GM21447 (cell line): ENCODE measurements around the gene PLEKHF1.
A peak's percentile ranks its signal among the peaks of the same experiment; 100 is the strongest.
"Not testable (repeated sequence)": the region's sequence is repeated elsewhere in the genome, so short reads cannot be mapped to it uniquely, and the experiment has no call there.

ENCODE experiments used
- ATAC-seq: cut with Tn5 transposase; IDR thresholded peaks from one replicate; pipeline ENCODE4 v1.9.1; 2021; ENCODE audit not compliant: unreplicated experiment

PLEKHF1 gene, protein sequence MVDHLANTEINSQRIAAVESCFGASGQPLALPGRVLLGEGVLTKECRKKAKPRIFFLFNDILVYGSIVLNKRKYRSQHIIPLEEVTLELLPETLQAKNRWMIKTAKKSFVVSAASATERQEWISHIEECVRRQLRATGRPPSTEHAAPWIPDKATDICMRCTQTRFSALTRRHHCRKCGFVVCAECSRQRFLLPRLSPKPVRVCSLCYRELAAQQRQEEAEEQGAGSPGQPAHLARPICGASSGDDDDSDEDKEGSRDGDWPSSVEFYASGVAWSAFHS

DNA sequence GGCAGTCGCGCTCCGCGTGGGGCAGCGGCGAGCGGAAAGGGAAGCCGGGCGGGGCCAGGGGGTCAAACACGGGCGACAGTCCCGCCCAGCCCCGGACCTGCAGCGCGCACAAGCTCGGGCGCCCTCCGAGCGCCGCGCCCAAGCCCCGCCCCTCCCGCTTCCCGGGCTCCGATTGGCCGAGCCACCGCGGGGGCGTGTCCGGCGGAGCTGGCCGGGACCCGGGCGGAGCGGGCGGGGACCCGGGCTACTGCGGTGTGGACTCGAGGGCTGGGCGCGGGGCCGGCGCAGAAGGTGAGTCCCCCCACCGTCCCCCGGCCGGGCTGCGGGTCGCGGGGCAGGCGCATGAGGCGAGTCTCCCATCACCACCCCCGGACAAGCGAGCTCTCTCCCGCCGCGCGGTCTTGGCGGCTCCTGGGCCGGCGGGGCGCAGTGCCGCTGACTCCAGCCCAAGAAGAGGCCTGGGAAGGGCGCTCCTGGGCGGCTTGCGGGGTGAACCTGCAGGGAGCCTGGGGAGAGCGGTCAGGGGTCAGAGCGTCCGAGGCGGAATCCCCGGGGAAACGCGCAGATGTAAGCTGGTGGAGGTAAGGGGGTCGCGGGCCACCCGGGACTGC lies at the start of gene PLEKHF1:
PLEKHF1 (plus strand) TSS at position 247 of the 611 bp plus-strand sequence. CDS start 8,379 bp downstream, outside the sequence.
- peak; percentile 77 for ATAC-seq

DNA sequence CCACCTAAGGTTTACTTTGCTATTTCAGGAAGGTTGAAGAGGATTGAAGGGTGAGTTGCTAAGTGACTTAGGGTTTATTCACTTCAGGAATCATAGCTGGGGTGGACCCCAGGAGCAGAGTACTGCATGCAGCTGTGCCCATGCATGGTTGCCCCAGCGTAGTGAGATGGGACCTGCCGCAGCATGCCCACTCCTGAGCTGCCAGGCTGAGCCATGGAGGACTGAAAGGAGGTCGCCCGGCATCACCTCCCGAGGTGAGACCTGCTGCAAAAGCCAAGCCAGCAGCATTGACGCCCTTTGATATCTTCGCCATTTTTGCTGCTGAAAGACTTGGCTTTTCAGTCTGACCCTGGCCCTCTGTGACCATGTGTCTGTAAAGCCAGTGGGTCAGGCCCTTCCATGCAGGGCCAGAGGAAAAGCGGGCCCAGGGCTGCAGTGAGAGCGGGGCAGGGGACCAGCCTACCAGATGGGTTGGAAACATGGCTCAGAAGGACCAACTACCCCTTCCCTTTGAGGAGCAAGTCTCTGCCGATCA lies 49.3 kb upstream of the PLEKHF1 start:
- no peak for ATAC-seq

DNA sequence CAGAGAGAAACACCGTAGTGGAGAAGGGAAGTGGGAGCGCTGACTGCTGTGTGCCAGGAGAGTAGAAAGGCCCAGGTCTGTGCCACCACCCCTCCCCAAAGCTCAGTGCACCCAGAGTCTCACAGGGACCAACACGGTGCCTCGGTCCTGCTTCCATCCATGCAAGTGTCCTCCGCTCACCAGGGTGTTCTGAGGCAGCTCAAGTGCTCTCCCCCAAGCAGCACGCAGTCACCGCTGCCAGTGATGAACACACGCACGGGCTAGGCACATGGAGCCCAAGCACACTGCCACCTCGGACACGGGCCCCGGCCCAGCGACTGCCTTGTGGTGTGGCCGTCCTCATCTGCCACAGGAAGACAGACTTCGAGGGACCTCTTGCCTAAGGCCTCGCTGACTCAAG lies 48.7 kb upstream of the PLEKHF1 start:
- no peak for ATAC-seq

DNA sequence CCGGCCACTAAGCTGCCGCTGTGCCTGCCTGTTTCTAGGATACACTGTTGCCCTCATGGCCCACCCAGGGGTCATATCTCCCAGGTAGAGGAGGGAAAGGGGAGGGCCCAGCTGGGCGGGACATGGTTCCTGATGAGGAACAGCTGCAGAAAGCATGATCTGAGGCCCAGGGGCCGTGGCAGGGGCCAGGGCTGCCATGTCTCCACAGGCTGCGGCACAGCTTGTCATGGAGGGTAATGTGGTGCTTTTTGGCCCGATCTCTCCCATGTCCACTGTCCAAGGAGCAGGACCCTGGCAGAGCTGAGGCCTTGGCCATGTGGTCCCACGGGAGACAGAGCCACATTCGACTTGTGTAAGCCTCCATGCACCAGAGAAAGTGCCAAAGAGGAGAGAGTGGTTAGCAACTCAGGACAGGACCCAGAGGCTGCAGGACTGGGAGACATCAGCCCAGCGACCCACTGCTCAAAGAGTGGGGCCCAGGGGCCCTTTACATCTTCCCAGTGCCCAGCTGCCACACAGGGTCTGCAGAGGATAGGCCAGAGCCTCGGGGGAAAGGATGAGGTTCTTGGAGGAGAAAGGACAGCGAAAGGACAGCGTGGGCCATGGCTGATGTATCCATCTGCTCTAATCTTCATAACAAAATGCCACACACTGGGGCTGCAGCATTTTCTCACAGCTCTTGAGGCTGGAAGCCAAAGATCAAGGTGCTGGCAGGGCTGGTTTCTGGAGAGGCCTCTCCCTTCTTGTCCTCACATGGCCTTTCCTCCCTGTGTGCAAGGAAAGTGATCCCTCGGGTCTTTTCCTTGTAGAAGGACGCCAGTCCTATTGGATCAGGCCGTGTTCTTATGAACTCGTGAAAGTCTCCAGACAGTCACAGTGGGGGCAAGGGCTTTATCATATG lies 47.6 kb upstream of the PLEKHF1 start:
- no peak for ATAC-seq

DNA sequence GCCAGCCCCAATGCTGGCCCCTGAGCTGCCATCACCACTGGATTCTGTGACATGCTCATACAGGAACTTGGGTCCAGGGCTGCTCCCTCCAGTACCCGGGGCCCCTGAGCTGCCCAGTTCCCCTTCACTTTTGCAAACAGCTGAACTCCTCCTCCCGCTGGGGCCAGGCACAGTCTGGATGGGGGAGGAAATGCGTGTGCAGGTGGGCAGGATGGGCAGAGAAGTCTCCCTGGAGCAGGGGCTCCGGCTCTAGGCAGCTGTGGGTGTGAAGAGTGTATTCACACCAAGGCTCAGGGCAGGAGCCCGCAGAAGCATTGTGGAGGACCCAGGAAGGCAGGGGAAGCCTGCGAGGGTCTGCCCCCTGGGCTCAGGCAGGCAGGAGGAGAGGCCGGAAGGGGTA lies 46.8 kb upstream of the PLEKHF1 start:
- ATAC-seq, result no peak

DNA sequence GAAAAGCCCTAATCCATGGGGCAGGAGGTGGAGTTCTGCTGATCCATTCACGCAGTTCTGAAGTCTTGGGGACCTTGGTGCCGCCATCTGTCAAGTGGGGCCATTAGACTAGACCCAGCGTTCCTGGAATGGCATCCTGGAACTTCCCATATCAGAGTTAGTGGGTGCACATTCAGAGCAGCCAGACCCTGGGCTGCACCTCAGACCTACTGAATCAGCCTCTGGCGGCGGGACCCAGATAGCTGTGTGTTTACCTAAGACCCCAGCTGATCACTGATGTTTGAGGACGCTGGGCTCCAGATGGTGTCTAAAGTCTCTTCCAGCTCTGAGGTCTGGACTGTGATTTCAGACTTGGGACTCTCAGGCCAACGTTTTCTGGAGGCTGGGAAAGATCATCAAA lies 46.4 kb upstream of the PLEKHF1 start:
- no peak for ATAC-seq

DNA sequence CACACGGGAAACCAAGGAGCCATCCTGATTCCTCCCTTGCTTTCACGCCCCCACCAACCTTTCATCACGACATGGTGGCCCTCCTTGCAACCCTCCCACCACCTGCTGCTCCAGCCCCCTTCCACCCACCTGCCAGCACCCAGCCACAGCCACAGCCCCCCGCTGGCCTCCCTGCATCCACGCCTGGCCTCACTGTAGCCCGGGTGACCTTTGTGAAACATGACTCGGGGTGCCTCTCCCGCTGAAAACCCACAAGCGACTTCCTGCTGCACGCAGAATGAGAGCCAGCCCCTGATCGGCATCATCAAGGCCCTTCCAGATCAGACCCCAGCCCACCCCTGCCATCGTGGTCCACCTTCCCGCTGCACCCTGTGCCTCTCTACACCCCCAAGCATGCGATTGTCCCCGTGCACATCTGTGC lies 44.3 kb upstream of the PLEKHF1 start:
- peak; percentile 51 for ATAC-seq

DNA sequence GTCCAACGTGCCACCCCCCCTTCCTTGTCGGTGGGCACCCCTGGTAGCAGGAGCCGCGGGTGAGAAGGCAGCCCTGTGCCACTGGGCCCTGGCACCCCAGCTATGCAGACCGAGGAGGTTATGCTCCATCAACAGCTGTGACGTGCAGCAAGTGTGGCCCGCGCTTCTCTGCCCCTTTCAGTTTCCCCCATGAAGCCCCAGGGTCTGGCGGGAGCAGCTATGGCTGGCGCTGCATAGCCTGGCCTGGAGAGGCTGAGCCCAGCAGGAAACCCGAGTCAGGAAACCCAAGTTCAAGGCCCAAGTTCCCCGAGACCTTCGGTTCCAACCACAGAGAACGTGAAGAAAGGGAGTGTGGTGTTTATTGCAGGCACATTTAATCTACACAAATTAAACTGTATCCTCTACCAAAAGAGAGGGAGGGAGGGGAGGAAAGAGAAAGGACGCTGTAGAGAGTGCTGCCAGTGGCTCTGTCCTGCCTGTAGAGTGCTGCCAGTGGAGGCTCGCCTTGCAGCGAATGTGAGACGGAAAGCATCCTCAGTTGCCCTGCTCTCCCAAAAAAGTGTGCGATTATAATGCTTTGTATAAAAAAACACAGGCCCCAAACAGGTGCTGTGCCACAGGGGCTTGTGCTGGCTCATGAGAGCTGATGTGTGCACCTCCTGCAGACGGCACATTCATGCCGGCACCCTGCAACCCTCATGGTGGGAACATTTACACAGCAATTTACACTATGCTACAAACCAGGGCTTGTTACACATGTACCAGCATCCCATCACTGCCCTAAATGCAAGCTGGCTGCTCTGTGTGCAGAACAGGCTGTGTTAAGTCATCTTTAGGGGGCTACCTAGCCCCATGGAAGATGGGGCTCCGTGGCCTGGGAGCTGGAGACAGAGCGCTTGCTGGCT lies 42.8 kb upstream of the PLEKHF1 start:
- peak; percentile 69 for ATAC-seq

DNA sequence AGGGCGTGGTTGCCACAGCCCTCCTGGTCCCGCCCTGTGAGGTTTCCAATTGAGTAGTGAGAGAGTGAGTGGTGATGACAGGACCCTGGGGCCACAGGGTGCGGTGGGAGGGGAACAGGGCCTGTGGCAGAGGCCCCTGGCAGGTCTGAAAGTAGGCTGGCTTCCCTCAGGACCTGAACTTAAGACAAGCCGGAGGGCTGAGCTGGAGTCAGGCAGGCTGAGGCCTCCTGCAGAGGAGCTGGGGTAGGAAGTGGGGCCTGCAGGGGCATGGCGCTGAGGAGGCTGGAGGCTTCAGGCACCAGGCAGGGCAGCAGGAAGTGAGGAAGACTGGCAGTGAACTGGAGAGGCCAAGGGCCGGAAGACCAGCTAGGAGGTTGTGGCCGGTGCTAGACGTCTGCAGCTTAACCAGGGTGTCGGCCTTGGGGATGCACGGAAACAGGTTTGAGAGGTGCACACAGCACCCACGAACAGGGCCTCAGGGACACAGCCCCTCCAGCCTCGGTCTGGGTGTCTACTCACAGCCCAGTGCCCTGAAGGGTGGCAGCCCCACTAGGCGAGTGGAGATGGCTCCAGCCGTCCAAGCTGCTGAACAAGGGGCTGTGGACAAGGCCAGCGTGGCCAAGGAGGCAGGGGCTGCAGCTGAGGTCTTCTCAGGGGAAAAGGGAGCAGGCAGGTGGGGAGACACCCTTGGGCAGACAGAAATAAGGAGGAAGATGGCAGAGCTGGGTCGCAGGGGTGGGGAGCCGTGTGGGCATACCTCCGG lies 41.4 kb upstream of the PLEKHF1 start:
- ATAC-seq, result no peak

DNA sequence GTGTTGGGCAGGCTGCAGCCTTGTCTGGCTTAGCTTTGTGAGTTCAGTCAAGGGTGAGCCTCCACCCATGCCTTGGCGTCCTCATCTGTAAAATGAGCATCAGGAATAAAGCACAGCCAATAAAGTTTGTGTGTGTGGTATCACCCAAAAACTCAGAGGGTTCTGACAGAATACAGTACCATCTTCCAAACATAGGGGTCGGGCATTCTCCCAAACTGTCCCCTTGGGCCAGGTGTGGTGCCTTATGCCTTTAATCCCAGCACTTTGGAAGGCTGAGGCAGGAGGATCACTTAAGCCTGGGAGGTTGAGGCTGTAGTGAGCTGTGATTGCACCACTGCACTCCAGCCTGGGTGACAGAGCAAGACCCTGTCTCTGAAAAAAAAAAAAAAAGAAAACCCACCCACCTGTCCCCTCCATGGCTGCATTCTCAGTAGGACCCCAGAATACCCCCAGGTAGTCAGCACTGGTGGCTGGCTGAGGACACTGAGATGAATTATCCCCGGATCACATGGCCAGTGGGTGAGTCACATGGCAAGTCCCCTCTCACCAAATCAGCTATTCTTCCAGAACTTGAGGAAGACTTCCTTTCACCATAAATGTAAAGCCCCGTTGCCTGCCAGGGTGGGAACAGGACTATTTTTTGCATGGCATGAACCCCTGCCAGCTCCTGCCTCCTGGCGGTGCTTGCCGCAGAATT lies 40.6 kb upstream of the PLEKHF1 start:
- ATAC-seq, result no peak

DNA sequence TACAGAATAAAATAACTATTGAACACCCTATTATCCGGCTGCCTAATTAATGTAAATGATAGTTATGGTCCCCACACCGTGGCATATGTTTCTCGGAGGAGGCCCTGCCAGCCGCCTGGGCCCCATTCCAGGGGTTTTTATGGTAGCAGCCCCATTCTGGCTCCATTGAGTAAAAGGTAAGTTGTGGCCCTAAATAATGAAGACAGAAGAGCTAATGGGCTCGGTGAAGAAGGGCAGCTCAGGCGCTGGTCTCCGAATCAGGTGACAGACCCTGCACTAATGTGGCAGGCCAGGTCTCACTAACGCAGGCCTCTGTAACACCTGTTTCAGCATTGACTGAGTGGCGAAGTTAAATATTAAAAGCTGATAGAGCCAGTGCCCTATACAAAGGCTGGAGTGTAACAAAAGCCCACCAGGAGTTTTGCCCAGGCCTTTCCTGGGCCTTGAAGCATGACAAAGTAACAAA lies 40.0 kb upstream of the PLEKHF1 start:
- no peak for ATAC-seq

DNA sequence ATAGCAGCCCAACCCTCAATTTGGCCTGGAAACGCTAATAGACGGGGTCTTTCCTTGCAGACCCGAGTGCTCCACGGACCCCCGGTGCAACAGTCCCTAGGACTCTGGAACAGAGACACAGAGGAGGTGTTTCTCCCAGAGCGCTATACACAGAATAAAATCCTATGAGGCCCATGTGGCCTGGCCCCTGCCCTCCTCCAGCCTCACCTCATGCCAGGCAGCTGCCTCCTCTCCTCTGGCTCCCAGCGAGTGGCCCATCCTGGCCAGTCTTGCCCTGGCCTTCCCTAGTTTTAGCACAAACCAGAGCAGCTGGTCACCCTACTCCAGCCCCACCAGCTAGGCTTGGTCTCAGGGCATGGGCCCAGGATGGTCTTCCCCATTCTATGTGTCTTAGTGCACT lies 38.9 kb upstream of the PLEKHF1 start:
- ATAC-seq, result no peak

DNA sequence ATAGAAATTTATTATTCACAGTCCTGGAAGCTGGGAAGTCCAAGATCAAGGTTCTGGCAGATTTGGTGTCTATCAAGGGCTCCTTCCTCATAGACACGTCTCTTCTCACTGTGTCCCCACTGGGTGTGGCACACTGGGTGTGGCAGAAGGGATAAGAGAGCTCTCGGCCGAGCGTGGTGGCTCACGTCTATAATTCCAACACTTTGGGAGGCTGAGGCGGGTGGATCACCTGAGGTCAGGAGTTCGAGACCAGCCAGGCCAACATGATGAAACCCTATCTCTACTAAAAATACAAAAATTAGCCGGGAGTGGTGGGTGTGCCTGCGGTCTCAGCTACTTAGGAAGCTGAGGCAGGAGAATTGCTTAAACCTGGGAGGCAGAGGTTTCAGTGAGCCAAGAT lies 38.4 kb upstream of the PLEKHF1 start:
- not testable (repeated sequence) for ATAC-seq

DNA sequence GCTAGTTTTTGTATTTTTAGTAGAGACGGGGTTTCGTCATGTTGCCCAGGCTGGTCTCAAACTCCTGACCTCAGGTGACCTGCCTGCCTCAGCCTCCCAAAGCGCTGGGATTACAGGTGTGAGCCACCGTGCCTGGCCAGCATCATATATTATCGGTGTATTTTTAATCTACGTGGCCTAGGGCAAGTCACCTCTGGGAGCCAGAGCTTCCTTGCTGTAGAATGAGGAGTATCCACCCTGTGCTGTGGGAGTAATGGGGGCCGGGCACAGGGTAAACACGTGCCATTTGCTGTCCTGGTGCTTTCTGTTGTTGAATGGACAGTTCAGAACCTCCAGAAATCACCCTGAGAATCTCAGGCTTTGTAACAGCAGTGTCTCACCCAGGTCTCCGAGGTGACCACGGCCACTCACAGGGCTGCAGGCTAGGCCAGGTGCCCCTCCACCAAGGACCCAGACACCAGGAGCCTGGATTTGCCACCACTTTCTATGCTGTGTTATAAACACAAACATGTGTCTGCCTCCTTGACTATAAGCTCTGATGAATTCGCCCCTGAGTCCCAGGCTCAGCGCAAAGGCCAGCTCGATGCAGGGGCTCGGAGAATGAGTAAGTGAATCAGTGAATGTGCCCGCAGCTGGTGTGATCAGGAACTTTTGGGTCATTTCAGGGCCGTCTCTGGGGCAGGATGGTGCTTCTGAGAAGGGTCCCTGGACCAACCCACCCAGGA lies 36.4 kb upstream of the PLEKHF1 start:
- no peak for ATAC-seq

DNA sequence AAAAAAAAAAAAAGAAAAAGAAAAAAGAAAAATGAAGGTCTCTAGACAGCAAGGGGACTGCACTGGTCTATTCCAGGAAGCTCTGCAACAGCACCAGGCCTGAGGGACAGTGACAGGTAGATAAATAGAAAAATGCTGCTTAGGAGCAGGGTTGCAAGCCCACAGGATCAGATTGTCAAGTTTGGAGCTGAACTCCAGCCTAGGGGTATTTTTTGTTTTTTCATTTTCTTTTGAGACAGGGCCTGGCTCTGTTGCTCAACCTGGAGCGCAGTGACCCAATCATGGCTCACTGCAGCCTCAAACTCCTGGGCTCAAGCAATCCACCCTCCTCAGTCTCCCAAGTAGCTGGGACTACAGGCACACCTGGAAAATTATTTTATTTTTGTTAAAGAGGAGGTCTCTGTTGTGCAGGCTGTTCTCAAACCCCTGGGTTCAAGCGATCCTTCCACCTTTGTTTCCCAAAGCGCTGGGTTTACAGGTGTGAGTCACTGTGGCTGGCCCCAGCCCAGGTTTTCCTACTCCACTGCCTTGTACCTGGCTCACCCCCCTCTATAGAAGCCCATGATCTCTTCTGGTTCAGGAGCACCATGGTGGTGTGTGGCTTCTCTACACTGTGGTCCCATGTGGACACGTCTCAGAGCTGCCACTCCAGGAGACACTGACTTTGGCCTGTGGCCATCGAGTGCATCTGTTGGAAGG lies 35.3 kb upstream of the PLEKHF1 start:
- no peak for ATAC-seq

DNA sequence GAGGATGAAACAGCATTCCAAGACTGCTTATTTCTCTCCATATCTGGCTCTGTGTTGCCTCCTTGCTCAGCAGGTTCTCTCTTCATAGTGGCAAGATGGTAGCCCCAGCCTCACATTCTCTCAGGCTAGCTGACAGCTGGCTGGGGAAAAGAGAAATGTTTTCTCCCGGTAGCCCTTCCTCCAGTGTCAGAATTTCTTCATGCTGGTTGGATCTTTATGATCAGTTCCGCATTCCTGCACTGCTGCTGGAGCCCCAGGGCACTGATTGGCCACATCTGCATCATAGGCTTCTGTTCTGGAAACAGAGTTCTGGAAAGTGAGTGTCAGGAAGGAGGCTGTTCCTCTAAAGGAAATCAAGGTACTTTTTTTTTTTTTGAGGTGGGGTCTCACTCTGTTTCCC lies 34.6 kb upstream of the PLEKHF1 start:
- ATAC-seq, result no peak

DNA sequence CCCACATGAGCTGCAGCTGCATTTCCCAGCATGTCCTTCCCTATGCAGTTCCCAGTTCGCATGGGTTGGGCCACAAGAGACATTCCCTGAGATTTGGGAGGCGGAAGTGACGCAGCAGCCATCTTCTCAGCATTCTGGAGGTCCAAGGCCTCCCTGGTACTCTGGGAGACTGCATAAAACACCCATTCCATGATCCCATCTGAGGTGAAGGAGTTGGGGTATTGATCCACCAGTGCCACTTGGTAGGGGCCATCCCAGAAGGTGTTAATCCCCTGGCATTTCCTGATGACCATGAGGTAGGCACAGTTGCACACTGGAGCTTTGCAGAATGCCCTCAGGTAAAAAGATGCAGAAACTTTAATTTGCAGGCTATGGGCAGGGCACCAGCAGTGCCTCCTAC lies 33.8 kb upstream of the PLEKHF1 start:
- no peak for ATAC-seq

DNA sequence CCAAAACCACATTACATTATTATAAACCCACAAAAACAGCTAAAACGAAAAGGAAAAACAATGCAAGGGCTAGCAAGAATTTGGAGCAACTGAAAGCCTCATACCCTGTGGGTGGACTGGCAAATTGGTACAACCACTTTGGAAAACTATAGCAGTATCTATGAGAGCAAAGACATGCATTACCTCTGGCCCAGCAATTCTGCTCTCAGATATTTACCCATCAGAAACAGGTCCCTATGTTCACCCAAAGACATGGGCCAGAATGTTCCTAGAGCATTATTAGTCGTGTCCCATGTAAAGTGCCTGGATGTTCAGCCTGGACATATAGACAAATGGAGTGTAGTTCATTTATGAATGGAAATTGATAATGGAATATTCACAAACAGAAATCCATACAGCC lies 31.3 kb upstream of the PLEKHF1 start:
- no peak for ATAC-seq
